SH-SY5Y (cell line): ENCODE results near the gene RAB9B.

ENCODE experiments used
- GATA2 ChIP-seq: IDR thresholded peaks from 2 replicates; pipeline ENCODE4 v1.6.1; 2011; ENCODE audit warnings: mild to moderate bottlenecking, low read depth, low read length
- GATA3 ChIP-seq: IDR thresholded peaks from 2 replicates; pipeline ENCODE4 v1.6.1; 2011; ENCODE audit warnings: low read depth, mild to moderate bottlenecking, low read length, moderate library complexity

DNA sequence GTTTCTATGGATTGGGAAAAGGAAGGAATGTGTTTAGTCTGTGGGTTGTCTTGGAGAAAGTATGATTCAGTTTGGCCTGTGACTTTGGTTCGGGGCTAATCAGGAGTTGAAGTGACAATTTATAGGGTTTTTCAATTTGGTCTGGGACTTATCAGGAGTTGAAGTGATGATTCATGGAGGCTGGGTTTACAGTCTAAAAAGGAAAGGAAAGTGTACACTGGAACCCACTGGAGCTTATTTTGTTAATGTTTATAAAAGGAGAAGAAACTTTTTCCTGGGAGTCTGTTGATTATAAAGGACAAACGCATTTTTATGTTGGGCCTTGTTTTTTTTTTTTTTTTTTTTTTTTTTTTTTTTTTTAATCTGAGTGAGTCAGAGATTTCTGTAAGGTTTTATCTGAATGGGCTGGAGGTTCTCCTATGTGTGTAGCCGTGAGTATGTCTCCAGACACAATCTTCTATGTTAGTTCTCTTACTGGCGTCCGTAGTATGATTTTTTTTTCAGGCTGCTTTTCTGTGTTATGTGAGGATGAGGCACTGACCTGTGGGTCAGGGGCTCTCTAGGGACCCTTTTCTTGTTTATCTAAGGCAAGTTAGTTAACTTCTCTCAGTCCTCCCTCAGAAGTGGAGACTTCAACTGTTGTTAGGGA, 33.0 kb upstream of the RAB9B start:
- TF ChIP-seq GATA2, result no peak
- TF ChIP-seq GATA3, result no peak
